Measurements from ENCODE around the gene FBXW7.

GRCh38 chr4:152451496-152451895 is 84.4 kb downstream of the FBXW7 start:
- TF ChIP-seq CTCF (IDR thresholded peaks at IDR 0.05) = no peak
- no peak for TF ChIP-seq EP300 (IDR thresholded peaks at IDR 0.05)
- no peak for TF ChIP-seq POLR2A (IDR thresholded peaks at IDR 0.05)
- no peak for TF ChIP-seq POLR2AphosphoS5 (IDR thresholded peaks at IDR 0.05)

Data from sigmoid colon (tissue), 4 donors.